GM18867 (cell line): ENCODE data around the gene NFXL1.
"Not testable (repeated sequence)": the region's sequence is repeated elsewhere in the genome, so short reads cannot be mapped to it uniquely, and the experiment has no call there.

Experiments used
- ATAC-seq: cut with Tn5 transposase; IDR thresholded peaks from one replicate; pipeline ENCODE4 v1.9.1; 2021; ENCODE audit warnings: mild to moderate bottlenecking, moderate library complexity; ENCODE audit not compliant: unreplicated experiment

Gene NFXL1

GRCh38 chr4:47914220-47914925 is at the start of gene NFXL1:
Gene NFXL1 (minus strand): TSS chr4:47914583. CDS start chr4:47914203, 380 bp downstream.
- ATAC-seq: peak; percentile 97

- ATAC-seq: no peak
Measured at GRCh38 chr4:47954677-47955076, 40.3 kb upstream of the NFXL1 start.

- no peak for ATAC-seq
Measured at GRCh38 chr4:47954245-47954644, 39.9 kb upstream of the NFXL1 start.

GRCh38 chr4:47945930-47946726 is 31.7 kb upstream of the NFXL1 start:
- ATAC-seq: no peak

GRCh38 chr4:47942081-47942819 is 27.9 kb upstream of the NFXL1 start:
- no peak for ATAC-seq

GRCh38 chr4:47939456-47939855 is 25.1 kb upstream of the NFXL1 start:
- no peak for ATAC-seq

- no peak for ATAC-seq
Measured at GRCh38 chr4:47936336-47936735, 22.0 kb upstream of the NFXL1 start.

- ATAC-seq: peak; percentile 63
Measured at GRCh38 chr4:47933840-47934239, 19.5 kb upstream of the NFXL1 start.

- no peak for ATAC-seq
Measured at GRCh38 chr4:47930971-47931804, 16.8 kb upstream of the NFXL1 start.

GRCh38 chr4:47929682-47930201 is 15.4 kb upstream of the NFXL1 start:
- ATAC-seq: peak; percentile 36

GRCh38 chr4:47926667-47927258 is 12.4 kb upstream of the NFXL1 start:
- ATAC-seq: peak; percentile 94

- ATAC-seq: not testable (repeated sequence)
Measured at GRCh38 chr4:47923261-47923608, 8.9 kb upstream of the NFXL1 start.

GRCh38 chr4:47922436-47923260 is 8.3 kb upstream of the NFXL1 start:
- not testable (repeated sequence) for ATAC-seq

GRCh38 chr4:47917163-47917562 is 2.8 kb upstream of the NFXL1 start:
- not testable (repeated sequence) for ATAC-seq

GRCh38 chr4:47915378-47915777 is 995 bp upstream of the NFXL1 start:
- ATAC-seq: no peak

- ATAC-seq: peak; percentile 23
Measured at GRCh38 chr4:47914926-47915237, 499 bp upstream of the NFXL1 start.

GRCh38 chr4:47913861-47914219 is 543 bp downstream of the NFXL1 start:
- ATAC-seq: peak; percentile 29

- ATAC-seq: no peak
Measured at GRCh38 chr4:47913330-47913729, 1.1 kb downstream of the NFXL1 start.

- no peak for ATAC-seq
Measured at GRCh38 chr4:47907089-47907646, 7.2 kb downstream of the NFXL1 start.
